BJ (cell line): Measurements from ENCODE around the gene F5. TPM values are rescaled to one million over a fixed set of nuclear protein-coding genes. Genes with fewer than 3 reads are reported as not detected.

Experiments
- CTCF ChIA-PET: fragments of 350-600 bp; formaldehyde crosslinking; extraction: SDS; loops from one replicate; lab custom pipeline; 2021; ENCODE audit warnings: antibody characterized with exemption, inconsistent platforms; lab: Yijun Ruan, JAX
- POLR2A ChIA-PET: fragments of 300-600 bp; sonication (Branson Sonifier 250); formaldehyde crosslinking; extraction: SDS; loops from one replicate; lab custom pipeline; 2021; ENCODE audit warnings: antibody characterized with exemption; lab: Charles Lee
- DNase-seq: peaks from one replicate; pipeline ENCODE4 v3.0.0-alpha.2; 2011; ENCODE audit warnings: low read depth
- H3K27me3 ChIP-seq: 2 replicates; pipeline ENCODE4 v1.6.0; 2011; ENCODE audit warnings: low read length; ENCODE audit not compliant: control insufficient read depth, insufficient read depth
- H3K36me3 ChIP-seq: 2 replicates; pipeline ENCODE4 v1.5.1; 2011; ENCODE audit warnings: low read length; ENCODE audit not compliant: control insufficient read depth, insufficient read depth
- H3K4me3 ChIP-seq: 2 replicates; pipeline ENCODE4 v1.5.1; 2011; ENCODE audit warnings: low read depth, mild to moderate bottlenecking, control low read depth, low read length
- CTCF ChIP-seq: IDR thresholded peaks from 2 replicates; pipeline ENCODE4 v1.5.1; 2011; ENCODE audit warnings: low read depth, mild to moderate bottlenecking, control low read depth, inconsistent platforms, low read length, moderate library complexity; ENCODE audit not compliant: insufficient read depth
- polyA plus RNA-seq: library from polyadenylated mRNA; depleted of rRNA; stranded (reverse); fragments of >200 nt; gene quantifications from 2 replicates; pipeline ENCODE4 v1.2.3, GENCODE V29; 2011

F5 gene
- polyA plus RNA-seq, 1 experiment, result not detected

- TF ChIP-seq CTCF, result no peak
- ChIA-PET CTCF (no interaction called here), POLR2A (no interaction called here)
- Histone ChIP-seq H3K4me3 (no peak overlapping the region), H3K27me3 (peaks cover 2% of the 10 kb centered on the region; the same call in 1 of the 2 replicates), H3K36me3 (no peaks in the 10 kb centered on the region)
- DNase-seq, result no peak
Measured at GRCh38 chr1:169588785-169589485, 2.7 kb upstream of the F5 start.

GRCh38 chr1:169588112-169588511 is 1.8 kb upstream of the F5 start:
- ChIA-PET POLR2A (no interaction called here), CTCF (no interaction called here)
- no peak for DNase-seq
- TF ChIP-seq CTCF, result no peak
- Histone ChIP-seq H3K36me3 (no peaks in the 10 kb centered on the region), H3K27me3 (peaks cover 2% of the 10 kb centered on the region; the same call in 1 of the 2 replicates), H3K4me3 (no peak overlapping the region)

- DNase-seq, result no peak
- H3K36me3 ChIP-seq, result no peaks in the 10 kb centered on the region
- peaks cover 2% of the 10 kb centered on the region; the same call in 1 of the 2 replicates for H3K27me3 ChIP-seq
- CTCF ChIA-PET, result interaction anchor here (1.1 kb wide), 1 partner anchor 224 kb away, joined by 8 read pairs; no protein-coding TSS in a partner anchor
- TF ChIP-seq CTCF, result no peak
- POLR2A ChIA-PET, result no interaction called here
- no peak overlapping the region for H3K4me3 ChIP-seq
Measured at GRCh38 chr1:169586067-169586394, 250 bp downstream of the F5 start.

- CTCF ChIA-PET, result no interaction called here
Measured at GRCh38 chr1:169585181-169585580, 1.1 kb downstream of the F5 start.

More at GRCh38 chr1:169585181-169585580, 1.1 kb downstream of the F5 start:
- Histone ChIP-seq H3K36me3 (no peaks in the 10 kb centered on the region), H3K27me3 (peaks cover 2% of the 10 kb centered on the region; the same call in 1 of the 2 replicates), H3K4me3 (no peak overlapping the region)
- DNase-seq, result no peak
- POLR2A ChIA-PET, result no interaction called here
- TF ChIP-seq CTCF, result no peak
